DOHH2 (cell line): ENCODE measurements around the gene EN2.

Source experiments
- CTCF ChIP-seq: fragments of 200-600 bp; sonication (generic); IDR thresholded peaks from one replicate; pipeline ENCODE4 v1.5.1; 2014; ENCODE audit warnings: antibody characterized with exemption, mild to moderate bottlenecking, low read depth, low read length; ENCODE audit not compliant: poor library complexity, severe bottlenecking
- EZH2phosphoT487 ChIP-seq: fragments of 200-600 bp; sonication (generic); IDR thresholded peaks from 2 replicates; pipeline ENCODE4 v1.6.1; 2017; ENCODE audit warnings: borderline replicate concordance, mild to moderate bottlenecking, antibody characterized with exemption, low read length, moderate library complexity, mixed read lengths

DNA sequence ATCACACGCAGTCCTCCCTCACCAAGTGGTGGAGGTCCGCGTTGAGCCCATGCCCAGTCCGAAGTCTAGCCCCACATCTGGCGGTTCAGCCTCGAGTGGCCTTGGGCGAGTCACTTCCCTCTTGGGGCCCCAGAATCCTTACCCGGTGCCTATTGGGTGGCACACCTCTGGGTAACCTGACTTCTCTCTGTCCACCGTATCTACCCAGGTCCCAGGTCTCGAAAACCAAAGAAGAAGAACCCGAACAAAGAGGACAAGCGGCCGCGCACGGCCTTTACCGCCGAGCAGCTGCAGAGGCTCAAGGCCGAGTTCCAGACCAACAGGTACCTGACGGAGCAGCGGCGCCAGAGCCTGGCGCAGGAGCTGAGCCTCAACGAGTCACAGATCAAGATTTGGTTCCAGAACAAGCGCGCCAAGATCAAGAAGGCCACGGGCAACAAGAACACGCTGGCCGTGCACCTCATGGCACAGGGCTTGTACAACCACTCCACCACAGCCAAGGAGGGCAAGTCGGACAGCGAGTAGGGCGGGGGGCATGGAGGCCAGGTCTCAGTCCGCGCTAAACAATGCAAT lies 4.3 kb downstream of the EN2 start:
- TF ChIP-seq CTCF, result no peak
- no peak for TF ChIP-seq EZH2phosphoT487
